IMR-90 (cell line): ENCODE measurements around the gene GPC6. TPM values are rescaled to one million over a fixed set of nuclear protein-coding genes. Genes with fewer than 3 reads are reported as not detected.

ENCODE experiments used
- ATAC-seq: fragments of 200-7000 bp; cut with Tn5 transposase; 2 replicates; pipeline ENCODE4 v1.9.1; 2020; ENCODE audit warnings: low read depth, mild to moderate bottlenecking, moderate library complexity
- BruUV-seq: library from RNA; stranded (reverse); fragments of 400-500 nt; replicated peaks from 2 replicates; lab custom pipeline; 2021; lab: Mats Ljungman, UMichigan
- CTCF ChIA-PET: fragments of 300-600 bp; formaldehyde crosslinking; extraction: SDS; loops from one replicate; lab custom pipeline; 2021; ENCODE audit warnings: antibody characterized with exemption; lab: Yijun Ruan, JAX
- POLR2A ChIA-PET: fragments of 300-600 bp; sonication (Branson Sonifier 250); formaldehyde crosslinking; loops from one replicate; lab custom pipeline; 2022; ENCODE audit warnings: antibody characterized with exemption; ENCODE audit not compliant: unreplicated experiment; lab: Charles Lee
- DNase-seq: peaks from one replicate; pipeline ENCODE4 v3.0.0; 2013
- H2AFZ ChIP-seq: replicated peaks from 2 replicates; pipeline ENCODE3; 2013; ENCODE audit warnings: low read length, mild to moderate bottlenecking; ENCODE audit not compliant: poor library complexity
- H2AK5ac ChIP-seq: 2 replicates; pipeline ENCODE4 v1.6.1; 2013; ENCODE audit warnings: low read depth, low read length, inconsistent platforms
- H2AK9ac ChIP-seq: replicated peaks from 2 replicates; pipeline ENCODE3; 2013; ENCODE audit warnings: mild to moderate bottlenecking, low read depth, low read length, moderate library complexity; ENCODE audit not compliant: poor library complexity
- H2BK120ac ChIP-seq: 2 replicates; pipeline ENCODE4 v1.6.1; 2013; ENCODE audit warnings: low read depth, low read length, inconsistent platforms
- H2BK15ac ChIP-seq: 3 replicates; pipeline ENCODE4 v1.6.1; 2013; ENCODE audit warnings: low read depth, low read length, inconsistent platforms
- H2BK20ac ChIP-seq: 2 replicates; pipeline ENCODE4 v1.6.1; 2013; ENCODE audit warnings: low read depth, mild to moderate bottlenecking, inconsistent platforms, low read length, moderate library complexity
- H2BK5ac ChIP-seq: 2 replicates; pipeline ENCODE4 v1.6.1; 2013; ENCODE audit warnings: mild to moderate bottlenecking, low read depth, low read length, inconsistent platforms; ENCODE audit not compliant: poor library complexity, severe bottlenecking
- H3K14ac ChIP-seq: replicated peaks from 2 replicates; pipeline ENCODE4 v1.6.1; 2013; ENCODE audit warnings: low read depth, low read length, inconsistent platforms
- H3K18ac ChIP-seq: 2 replicates; pipeline ENCODE4 v1.6.1; 2013; ENCODE audit warnings: low read depth, low read length, control low read depth
- H3K23ac ChIP-seq: 2 replicates; pipeline ENCODE4 v1.6.1; 2013; ENCODE audit warnings: low read depth, low read length, inconsistent platforms
- H3K27ac ChIP-seq: 2 replicates; pipeline ENCODE4 v1.5.1; 2013; ENCODE audit warnings: mild to moderate bottlenecking, control low read depth, low read length; ENCODE audit not compliant: insufficient read depth
- H3K27me3 ChIP-seq: 2 replicates; pipeline ENCODE4 v1.6.1; 2013; ENCODE audit warnings: low read length; ENCODE audit not compliant: control insufficient read depth, insufficient read depth
- H3K36me3 ChIP-seq: 2 replicates; pipeline ENCODE4 v1.6.1; 2013; ENCODE audit warnings: low read length, mixed read lengths; ENCODE audit not compliant: control insufficient read depth, insufficient read depth
- H3K4ac ChIP-seq: 2 replicates; pipeline ENCODE4 v1.6.1; 2013; ENCODE audit warnings: low read depth, low read length, inconsistent platforms
- H3K4me1 ChIP-seq: 2 replicates; pipeline ENCODE4 v1.6.1; 2013; ENCODE audit warnings: low read length, mixed read lengths; ENCODE audit not compliant: control insufficient read depth, insufficient read depth
- H3K4me2 ChIP-seq: 2 replicates; pipeline ENCODE4 v1.6.1; 2013; ENCODE audit warnings: low read depth, mild to moderate bottlenecking, control low read depth, low read length, moderate library complexity
- H3K4me3 ChIP-seq: 2 replicates; pipeline ENCODE4 v1.5.1; 2013; ENCODE audit warnings: low read depth, mild to moderate bottlenecking, control low read depth, low read length, moderate library complexity; ENCODE audit not compliant: insufficient read depth
- H3K56ac ChIP-seq: 2 replicates; pipeline ENCODE4 v1.6.1; 2013; ENCODE audit warnings: low read length, inconsistent platforms; ENCODE audit not compliant: insufficient read depth; ENCODE audit errors: extremely low read depth
- H3K79me1 ChIP-seq, 2 experiments: 2 replicates each; pipeline ENCODE4 v1.6.1; 2013; ENCODE audit warnings: low read length in 2 of 2, inconsistent platforms in 1 of 2, low read depth in 1 of 2
- H3K9ac ChIP-seq: 2 replicates; pipeline ENCODE4 v1.6.1; 2013; ENCODE audit warnings: low read depth, low read length, control low read depth
- H3K9me1 ChIP-seq: 2 replicates; pipeline ENCODE4 v1.6.1; 2013; ENCODE audit warnings: low read length, inconsistent platforms; ENCODE audit not compliant: insufficient read depth
- H3K9me3 ChIP-seq: 2 replicates; pipeline ENCODE4 v1.6.1; 2013; ENCODE audit warnings: low read length; ENCODE audit not compliant: control insufficient read depth, insufficient read depth
- H4K20me1 ChIP-seq: 2 replicates; pipeline ENCODE4 v1.6.1; 2013; ENCODE audit warnings: low read length, inconsistent platforms; ENCODE audit not compliant: insufficient read depth
- H4K5ac ChIP-seq: 2 replicates; pipeline ENCODE4 v1.6.1; 2013; ENCODE audit warnings: mild to moderate bottlenecking, low read depth, low read length, control low read depth
- H4K8ac ChIP-seq, 2 experiments: 2 replicates each; pipeline ENCODE4 v1.6.1; 2013; ENCODE audit warnings: low read depth in 2 of 2, low read length in 2 of 2, control low read depth in 1 of 2, inconsistent platforms in 1 of 2
- H4K91ac ChIP-seq: 2 replicates; pipeline ENCODE4 v1.6.1; 2013; ENCODE audit warnings: low read depth, low read length, inconsistent platforms; ENCODE audit not compliant: insufficient read depth
- BHLHE40 ChIP-seq: fragments of 150-350 bp; IDR thresholded peaks from 2 replicates; pipeline ENCODE4 v1.6.1; 2016; ENCODE audit warnings: mild to moderate bottlenecking, low read depth, low read length
- CEBPB ChIP-seq: IDR thresholded peaks from 2 replicates; pipeline ENCODE4 v1.6.1; 2012; ENCODE audit warnings: low read depth, low read length, improper control_type of control experiment
- FOS ChIP-seq: fragments of 150-350 bp; IDR thresholded peaks from 2 replicates; pipeline ENCODE4 v1.6.1; 2016; ENCODE audit warnings: low read depth, low read length
- RAD21 ChIP-seq: IDR thresholded peaks from 2 replicates; pipeline ENCODE4 v1.6.1; 2012; ENCODE audit warnings: low read length, improper control_type of control experiment
- RCOR1 ChIP-seq: IDR thresholded peaks from 2 replicates; pipeline ENCODE4 v1.6.1; 2012; ENCODE audit warnings: mild to moderate bottlenecking, low read length, improper control_type of control experiment; ENCODE audit not compliant: insufficient replicate concordance
- RFX5 ChIP-seq: IDR thresholded peaks from 2 replicates; pipeline ENCODE4 v1.8.0; 2012; ENCODE audit warnings: low read depth, mild to moderate bottlenecking, low read length, moderate library complexity
- SMC3 ChIP-seq: fragments of 150-350 bp; IDR thresholded peaks from 2 replicates; pipeline ENCODE4 v1.6.1; 2016; ENCODE audit warnings: low read depth, mild to moderate bottlenecking, antibody characterized with exemption, low read length, moderate library complexity
- WGBS, 2 experiments: methylation state at CpG; one replicate each; pipeline versions ENCODE4 v1.1.5 to v1.1.7; 2013; ENCODE audit warnings: missing lambda C conversion rate in 2 of 2; ENCODE audit not compliant: insufficient read length in 1 of 2; ENCODE audit errors: extremely low coverage in 2 of 2; 5-methylcytosine and 5-hydroxymethylcytosine counted together
- dilution Hi-C: fragments of 300-500 bp; cut with HindIII; formaldehyde crosslinking; loops from one replicate; pipeline ENCODE4 v1.14.3; 2018; ENCODE audit warnings: low sequenced_read_pairs; ENCODE audit not compliant: unreplicated experiment
- in situ Hi-C: fragments of 300-500 bp; cut with MboI; formaldehyde crosslinking; loops from 3 replicates; pipeline ENCODE4 v1.14.3; 2019; ENCODE audit warnings: low sequenced_read_pairs, inconsistent platforms, mixed read lengths
- intact Hi-C: fragments of 100-400 bp; cut with micrococcal nuclease; formaldehyde crosslinking; loops from 2 replicates; pipeline ENCODE4 v1.10.0; 2022
- polyA plus RNA-seq, 3 experiments: library from polyadenylated mRNA; depleted of rRNA; stranded (reverse); fragments of >200 nt; gene quantifications; 2 replicates each; pipeline ENCODE4 v1.2.3, GENCODE V29; 2012; ENCODE audit warnings: low replicate concordance in 1 of 3
- total RNA-seq: library from RNA; depleted of rRNA; stranded (reverse); fragments of >200 nt; gene quantifications from 2 replicates; pipeline ENCODE4 v1.2.3, GENCODE V29; 2012
- TF ChIP-seq, protein P1 (sequence below): fragments of 150-350 bp; IDR thresholded peaks from 2 replicates; pipeline ENCODE4 v1.6.1; 2016; ENCODE audit warnings: low read depth, mild to moderate bottlenecking, low read length, moderate library complexity, borderline replicate concordance
- TF ChIP-seq, protein P2 (sequence below): fragments of 150-350 bp; IDR thresholded peaks from 2 replicates; pipeline ENCODE4 v1.6.1; 2017; ENCODE audit warnings: mild to moderate bottlenecking, antibody characterized with exemption, low read length, low read depth

The GPC6 gene
- total and polyA plus RNA-seq, 2 of the 4 experiments (the other 2 are of a cell fraction): 14.9 to 39.4 TPM

DNA sequence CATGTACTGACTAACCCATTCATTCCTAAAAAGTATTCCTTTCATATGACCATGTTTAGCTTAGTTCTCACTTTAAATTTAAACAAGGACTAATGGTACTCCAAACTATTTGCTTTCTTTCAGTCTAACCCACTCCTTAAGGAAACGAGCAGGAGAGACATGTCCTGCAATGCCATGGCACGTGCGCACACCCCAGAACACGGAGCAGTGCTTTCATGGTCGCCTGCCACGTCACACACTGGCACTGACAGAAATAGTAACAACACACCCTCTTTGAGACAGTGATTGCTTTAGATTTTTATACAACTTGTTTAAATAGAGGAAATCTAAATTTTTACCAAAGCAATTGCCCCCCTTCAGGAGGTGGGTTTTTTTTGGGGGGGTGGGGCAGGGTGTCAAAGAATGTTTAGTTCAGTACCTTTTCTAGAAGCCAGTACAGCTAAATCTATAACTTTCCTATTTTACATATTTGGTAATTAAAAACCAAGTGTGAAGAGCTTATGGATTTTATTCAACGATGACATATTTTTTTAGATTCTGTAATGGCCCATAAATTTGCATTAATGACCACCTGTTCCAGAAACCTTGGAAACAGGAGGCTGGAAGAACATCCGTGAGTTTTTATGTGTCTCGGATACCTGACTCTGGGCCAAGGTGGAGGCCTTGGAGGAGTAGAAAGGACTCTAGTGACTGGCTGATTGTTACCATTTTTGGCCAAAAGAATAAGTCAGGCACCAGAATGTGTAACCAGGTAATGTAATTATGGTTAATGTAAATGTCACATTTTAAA lies 1005.7 kb downstream of the GPC6 start:
- Histone ChIP-seq H2AFZ (peak overlapping the region; percentile 67), H3K79me1 (no peaks in the 10 kb centered on the region), H3K18ac (no peak overlapping the region; the same call in 1 of the 2 replicates), H2AK9ac (peak overlapping the region; percentile 73), H3K9me3 (no peaks in the 10 kb centered on the region; the same call in 1 of the 2 replicates), H2BK15ac (peak overlapping the region; percentile 70; the same call in 1 of the 3 replicates), H2BK20ac (no peak overlapping the region), H4K5ac (no peak overlapping the region), H4K91ac (peak overlapping the region; percentile 62; the same call in 1 of the 2 replicates), H3K4me1 (no peaks in the 10 kb centered on the region; the same call in 1 of the 2 replicates), H3K9me1 (peaks cover 2% of the 10 kb centered on the region; the same call in 1 of the 2 replicates), H2BK120ac (peak overlapping the region; percentile 61; the same call in 1 of the 2 replicates), H3K23ac (no peak overlapping the region), H3K4me3 (no peak overlapping the region), H2BK5ac (no peak overlapping the region), H3K36me3 (no peaks in the 10 kb centered on the region), H3K4me2 (no peak overlapping the region), H3K14ac (0 out of 2 replicates have a peak overlapping the region, but pooled peaks have one; percentile 28), H4K8ac (0 out of 4 replicates have a peak overlapping the region, but pooled peaks of 1 of the 2 experiments have one; percentile 20), H4K20me1 (no peaks in the 10 kb centered on the region), H3K9ac (no peak overlapping the region), H3K4ac (peak overlapping the region; percentile 80; the same call in 1 of the 2 replicates), H3K56ac (no peak overlapping the region), H3K27me3 (no peaks in the 10 kb centered on the region), H3K27ac (no peak overlapping the region), H2AK5ac (peak overlapping the region; percentile 84)
- DNase-seq: no peak
- ChIA-PET CTCF (no interaction called here), POLR2A (no interaction called here)
- ATAC-seq: no peak
- WGBS, 2 experiments: 70% methylated on average over 2 of the region's 9 CpGs; no CpG with 5 or more reads in 1 of the 2 experiments
- intact Hi-C loops (no loop called here), in situ Hi-C loops (no loop called here), dilution Hi-C loops (no loop called here)
- no TSS peak for BruUV-seq
- TF ChIP-seq FOS: no peak
- TF ChIP-seq, protein P1, sequence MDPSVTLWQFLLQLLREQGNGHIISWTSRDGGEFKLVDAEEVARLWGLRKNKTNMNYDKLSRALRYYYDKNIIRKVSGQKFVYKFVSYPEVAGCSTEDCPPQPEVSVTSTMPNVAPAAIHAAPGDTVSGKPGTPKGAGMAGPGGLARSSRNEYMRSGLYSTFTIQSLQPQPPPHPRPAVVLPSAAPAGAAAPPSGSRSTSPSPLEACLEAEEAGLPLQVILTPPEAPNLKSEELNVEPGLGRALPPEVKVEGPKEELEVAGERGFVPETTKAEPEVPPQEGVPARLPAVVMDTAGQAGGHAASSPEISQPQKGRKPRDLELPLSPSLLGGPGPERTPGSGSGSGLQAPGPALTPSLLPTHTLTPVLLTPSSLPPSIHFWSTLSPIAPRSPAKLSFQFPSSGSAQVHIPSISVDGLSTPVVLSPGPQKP: no peak
- TF ChIP-seq RAD21: no peak
- no peak for TF ChIP-seq RFX5
- no peak for TF ChIP-seq RCOR1
- TF ChIP-seq BHLHE40: no peak
- TF ChIP-seq CEBPB: no peak
- TF ChIP-seq SMC3: no peak
- TF ChIP-seq, protein P2, sequence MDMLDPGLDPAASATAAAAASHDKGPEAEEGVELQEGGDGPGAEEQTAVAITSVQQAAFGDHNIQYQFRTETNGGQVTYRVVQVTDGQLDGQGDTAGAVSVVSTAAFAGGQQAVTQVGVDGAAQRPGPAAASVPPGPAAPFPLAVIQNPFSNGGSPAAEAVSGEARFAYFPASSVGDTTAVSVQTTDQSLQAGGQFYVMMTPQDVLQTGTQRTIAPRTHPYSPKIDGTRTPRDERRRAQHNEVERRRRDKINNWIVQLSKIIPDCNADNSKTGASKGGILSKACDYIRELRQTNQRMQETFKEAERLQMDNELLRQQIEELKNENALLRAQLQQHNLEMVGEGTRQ: no peak
